ENCODE results near the gene ARHGEF28.

DNA sequence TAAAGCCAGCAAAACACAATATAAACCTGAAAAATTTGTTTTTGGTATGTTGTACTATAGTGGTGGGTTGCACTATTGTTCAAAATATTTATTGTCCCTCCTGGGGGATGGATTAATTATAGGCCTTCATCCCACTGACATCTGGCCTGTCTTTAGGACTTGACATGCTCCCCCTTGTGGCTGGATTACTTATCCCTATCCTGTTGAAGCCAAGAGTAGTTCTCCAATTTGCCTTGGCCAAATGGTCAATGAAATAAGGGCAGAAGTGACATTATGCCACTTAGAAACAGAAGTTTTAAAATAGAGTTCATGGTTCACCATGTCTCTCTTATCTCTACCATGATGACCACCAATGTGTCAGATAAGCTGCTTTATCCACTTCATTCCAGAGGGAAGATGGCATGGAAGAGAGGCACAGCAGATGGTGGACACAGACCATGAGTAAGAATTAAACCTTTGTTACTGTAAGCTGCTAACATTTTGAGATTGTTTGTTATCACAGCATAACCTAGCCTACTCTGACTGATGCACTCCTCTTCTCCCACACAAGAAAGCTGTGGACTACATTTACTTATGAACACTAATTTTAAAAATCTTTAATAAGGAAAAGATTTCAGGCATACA lies 29.2 kb upstream of the ARHGEF28 start:
- TF ChIP-seq, protein P1, sequence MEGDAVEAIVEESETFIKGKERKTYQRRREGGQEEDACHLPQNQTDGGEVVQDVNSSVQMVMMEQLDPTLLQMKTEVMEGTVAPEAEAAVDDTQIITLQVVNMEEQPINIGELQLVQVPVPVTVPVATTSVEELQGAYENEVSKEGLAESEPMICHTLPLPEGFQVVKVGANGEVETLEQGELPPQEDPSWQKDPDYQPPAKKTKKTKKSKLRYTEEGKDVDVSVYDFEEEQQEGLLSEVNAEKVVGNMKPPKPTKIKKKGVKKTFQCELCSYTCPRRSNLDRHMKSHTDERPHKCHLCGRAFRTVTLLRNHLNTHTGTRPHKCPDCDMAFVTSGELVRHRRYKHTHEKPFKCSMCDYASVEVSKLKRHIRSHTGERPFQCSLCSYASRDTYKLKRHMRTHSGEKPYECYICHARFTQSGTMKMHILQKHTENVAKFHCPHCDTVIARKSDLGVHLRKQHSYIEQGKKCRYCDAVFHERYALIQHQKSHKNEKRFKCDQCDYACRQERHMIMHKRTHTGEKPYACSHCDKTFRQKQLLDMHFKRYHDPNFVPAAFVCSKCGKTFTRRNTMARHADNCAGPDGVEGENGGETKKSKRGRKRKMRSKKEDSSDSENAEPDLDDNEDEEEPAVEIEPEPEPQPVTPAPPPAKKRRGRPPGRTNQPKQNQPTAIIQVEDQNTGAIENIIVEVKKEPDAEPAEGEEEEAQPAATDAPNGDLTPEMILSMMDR (conservative IDR thresholded peaks at IDR 0.05; ENCODE audit: low read length) = peak; percentile 79
- TF ChIP-seq EZH2phosphoT487 (IDR thresholded peaks at IDR 0.05; ENCODE audit: borderline replicate concordance, low read depth, low read length) = no peak

All from OCI-LY7 (cell line).